GM12878 (cell line): ENCODE data around the gene CACNG4. TPM values are rescaled to one million over a fixed set of nuclear protein-coding genes. Genes with fewer than 3 reads are reported as not detected.
A peak's percentile ranks its signal among the peaks of the same experiment; 100 is the strongest.

Experiments used
- ATAC-seq: fragments of 200-7000 bp; cut with Tn5 transposase; 3 replicates; pipeline ENCODE4 v1.9.1; 2020; ENCODE audit warnings: mild to moderate bottlenecking, moderate library complexity
- BruUV-seq: library from RNA; stranded (reverse); fragments of 400-500 nt; replicated peaks from 2 replicates; lab custom pipeline; 2021; lab: Mats Ljungman, UMichigan
- CTCF ChIA-PET: fragments of 300-600 bp; sonication (Branson Sonifier 250); formaldehyde crosslinking; extraction: SDS; loops from one replicate; lab custom pipeline; 2021; ENCODE audit warnings: inconsistent platforms; lab: Yijun Ruan, JAX
- POLR2A ChIA-PET: fragments of 350-600 bp; formaldehyde crosslinking; extraction: SDS; loops from one replicate; lab custom pipeline; 2021; ENCODE audit warnings: inconsistent platforms; lab: Charles Lee
- RAD21 ChIA-PET: fragments of 300-600 bp; sonication (Branson Sonifier 250); formaldehyde crosslinking; loops from one replicate; lab custom pipeline; 2023; ENCODE audit warnings: antibody characterized with exemption; ENCODE audit not compliant: unreplicated experiment; lab: Charles Lee
- SMC1A ChIA-PET: fragments of 300-600 bp; sonication (Branson Sonifier 250); formaldehyde crosslinking; loops from one replicate; lab custom pipeline; 2023; ENCODE audit not compliant: unreplicated experiment, uncharacterized antibody; lab: Charles Lee
- DNase-seq: peaks from one replicate; pipeline ENCODE4 v3.0.0-alpha.2; 2011; ENCODE audit warnings: low read depth, low spot score
- FAIRE-seq: peaks from 3 replicates; lab custom pipeline; 2011; peaks lifted over from hg19 to GRCh38; lab: Jason Lieb, UNC
- H2AFZ ChIP-seq: 2 replicates; pipeline ENCODE4 v1.6.0; 2011; ENCODE audit warnings: low read depth, low read length, control low read depth; ENCODE audit not compliant: control insufficient read depth
- H3K27ac ChIP-seq: 2 replicates; pipeline ENCODE4 v1.5.1; 2011; ENCODE audit warnings: control low read depth; ENCODE audit not compliant: control insufficient read depth, insufficient read depth
- H3K27me3 ChIP-seq, 2 experiments: replicated peaks in 1 of 2; 2 replicates each; pipeline versions ENCODE4 v1.6.0 to v1.6.1; 2011; ENCODE audit warnings: low read length in 1 of 2; ENCODE audit not compliant: control insufficient read depth in 2 of 2, insufficient read depth in 2 of 2
- H3K36me3 ChIP-seq, 2 experiments: 2 replicates each; pipeline ENCODE4 v1.5.1; 2011; ENCODE audit warnings: low read length in 1 of 2; ENCODE audit not compliant: control insufficient read depth in 2 of 2, insufficient read depth in 2 of 2
- H3K4me1 ChIP-seq: 2 replicates; pipeline ENCODE4 v1.6.1; 2011; ENCODE audit warnings: mild to moderate bottlenecking, low read length, moderate library complexity, mixed read lengths; ENCODE audit not compliant: control insufficient read depth, insufficient read depth
- H3K4me2 ChIP-seq: 2 replicates; pipeline ENCODE4 v1.6.0; 2011; ENCODE audit warnings: control low read depth; ENCODE audit not compliant: control insufficient read depth, insufficient read depth
- H3K4me3 ChIP-seq: fragments of 200-600 bp; sonication (generic); 2 replicates; pipeline ENCODE4 v1.5.1; 2016
- H3K79me2 ChIP-seq: 2 replicates; pipeline ENCODE4 v1.6.0; 2011; ENCODE audit warnings: low read length; ENCODE audit not compliant: control insufficient read depth, insufficient read depth
- H3K9ac ChIP-seq: 2 replicates; pipeline ENCODE4 v1.8.0; 2011; ENCODE audit warnings: low read length, control low read depth, mixed read lengths; ENCODE audit not compliant: control insufficient read depth, insufficient read depth
- H3K9me3 ChIP-seq: replicated peaks from 3 replicates; pipeline ENCODE4 v1.5.1; 2011; ENCODE audit warnings: mild to moderate bottlenecking, low read length; ENCODE audit not compliant: control insufficient read depth, insufficient read depth
- H4K20me1 ChIP-seq: 2 replicates; pipeline ENCODE4 v1.6.0; 2011; ENCODE audit not compliant: control insufficient read depth, insufficient read depth
- ASH2L ChIP-seq: fragments of 300-600, 200-600 bp; sonication (generic); IDR thresholded peaks from 2 replicates; pipeline ENCODE4 v1.6.1; 2017; ENCODE audit warnings: low read depth, mild to moderate bottlenecking, borderline replicate concordance
- CREM ChIP-seq: IDR thresholded peaks from 2 replicates; pipeline ENCODE4 v1.6.1; 2014; ENCODE audit warnings: antibody characterized with exemption, low read depth
- MEF2B ChIP-seq: fragments of 450-650 bp; IDR thresholded peaks from 2 replicates; pipeline ENCODE4 v1.6.1; 2018; ENCODE audit warnings: mild to moderate bottlenecking, moderate library complexity; ENCODE audit not compliant: partially characterized antibody, poor library complexity, severe bottlenecking
- PAX5 ChIP-seq: IDR thresholded peaks from 2 replicates; pipeline ENCODE4 v1.6.1; 2011; ENCODE audit warnings: low read depth, low read length, borderline replicate concordance
- POLR2A ChIP-seq: IDR thresholded peaks from 2 replicates; pipeline ENCODE4 v1.6.1; 2011; ENCODE audit warnings: low read depth, mild to moderate bottlenecking, low read length
- RFX5 ChIP-seq: IDR thresholded peaks from 2 replicates; pipeline ENCODE4 v1.6.1; 2011; ENCODE audit warnings: low read depth, low read length, improper control_type of control experiment
- TAF1 ChIP-seq: IDR thresholded peaks from 2 replicates; pipeline ENCODE4 v1.6.1; 2011; ENCODE audit warnings: mild to moderate bottlenecking, low read depth, low read length, borderline replicate concordance
- TBL1XR1 ChIP-seq: IDR thresholded peaks from 2 replicates; pipeline ENCODE4 v1.6.1; 2012; ENCODE audit warnings: low read depth, low read length, improper control_type of control experiment
- WGBS: methylation state at CpG from one replicate; pipeline ENCODE4 v1.1.6; 2016; ENCODE audit warnings: low lambda C conversion rate; ENCODE audit not compliant: insufficient replicate concordance, insufficient coverage; ENCODE audit errors: missing lambda C conversion rate; 5-methylcytosine and 5-hydroxymethylcytosine counted together
- in situ Hi-C: fragments of 300-500 bp; cut with MboI; formaldehyde crosslinking; loops from 9 replicates; pipeline ENCODE4 v1.14.3; 2018; ENCODE audit warnings: mixed read lengths
- intact Hi-C: fragments of 100-400 bp; cut with micrococcal nuclease; formaldehyde crosslinking; loops from one replicate; pipeline ENCODE4 v1.14.2; 2022; ENCODE audit not compliant: unreplicated experiment
- polyA plus RNA-seq, 11 experiments: library from polyadenylated mRNA; depleted of rRNA in 4 of 11; unstranded in 6 of 11; stranded (reverse) in 5 of 11; fragments of >200 nt; fragmentation: Nextera tagmentation in 4 of 11; fragmentation: Illumina TruSeq in 1 of 11; extraction: Ambion mirVana in 4 of 11; extraction: Trizol in 1 of 11; gene quantifications; 1 replicate in 1 of 11; 2 replicates in 10 of 11; pipeline versions ENCODE4 v1.2.1 to v1.2.3, GENCODE V29; 2011 to 2016; ENCODE audit warnings: inconsistent platforms in 2 of 11, missing spikeins in 2 of 11, low read depth in 1 of 11
- total RNA-seq, 4 experiments: library from RNA; depleted of rRNA in 3 of 4; stranded (reverse); fragments of >200 nt in 3 of 4; fragmentation: Illumina TruSeq in 1 of 4; extraction: Trizol in 1 of 4; gene quantifications; 2 replicates each; pipeline versions ENCODE4 v1.2.1 to v1.2.3, GENCODE V29; 2013 to 2021
- TF ChIP-seq, protein P1 (sequence below): IDR thresholded peaks from 2 replicates; pipeline ENCODE4 v1.6.1; 2012; ENCODE audit warnings: low read depth, low read length, improper control_type of control experiment

CACNG4 gene
- total and polyA plus RNA-seq, 10 of the 15 experiments (the other 5 are each of a cell fraction or from before 2014, with no cell fraction given), result 0.08 TPM; not detected in 8

DNA sequence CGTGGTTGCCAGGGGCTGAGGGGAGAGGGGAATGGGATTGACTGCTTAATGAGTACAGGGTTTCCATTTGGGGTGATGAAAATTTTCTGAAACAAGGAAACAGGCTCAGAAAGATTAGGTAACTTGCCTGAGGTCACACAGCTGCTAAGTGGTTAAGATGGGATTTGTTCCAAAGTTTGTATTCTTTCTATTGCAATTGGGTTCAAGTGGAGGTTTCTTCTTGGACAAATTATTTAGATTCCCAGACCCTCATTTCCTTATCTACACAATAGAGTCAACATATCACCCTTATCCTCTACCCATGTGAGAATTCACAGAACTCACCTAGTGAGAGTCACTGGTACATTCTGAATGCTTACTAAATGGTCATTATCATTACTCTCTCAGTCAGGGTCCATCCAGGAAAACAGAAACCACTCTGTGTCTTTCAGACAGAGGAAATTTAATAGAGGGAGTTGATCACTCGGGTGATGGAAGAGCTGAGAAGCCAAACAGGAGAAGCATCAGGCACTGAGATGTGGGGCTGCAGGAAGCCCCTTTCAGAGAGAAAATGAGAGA, 22.6 kb downstream of the CACNG4 start:
- Histone ChIP-seq H3K27ac (no peak overlapping the region), H3K9ac (no peak overlapping the region), H3K9me3 (no peaks in the 10 kb centered on the region), H3K27me3 (peaks cover 0 to 5% of the 10 kb centered on the region in 2 experiments; a peak in 1 of 4 replicates), H3K36me3 (no peaks in the 10 kb centered on the region), H2AFZ (no peak overlapping the region), H3K4me3 (no peak overlapping the region), H4K20me1 (no peaks in the 10 kb centered on the region), H3K79me2 (no peaks in the 10 kb centered on the region), H3K4me2 (no peak overlapping the region), H3K4me1 (peaks cover 17% of the 10 kb centered on the region)
- POLR2A ChIA-PET, result interaction anchor here (0.5 kb wide), 1 partner anchor 410 kb away, joined by 7 read pairs; no protein-coding TSS in a partner anchor
- SMC1A ChIA-PET, result interaction anchor here (1.7 kb wide), 1 partner anchor 55 kb away, joined by 3 read pairs; no protein-coding TSS in a partner anchor
- CTCF ChIA-PET, result interaction anchor here (1.0 kb wide), 1 partner anchor 95 kb away, joined by 4 read pairs; no protein-coding TSS in a partner anchor
- FAIRE-seq (peak; percentile 13), ATAC-seq (no peak), DNase-seq (no peak)
- no TSS peak for BruUV-seq
- in situ Hi-C loops, result no loop called here
- RAD21 ChIA-PET, result no interaction called here
- WGBS, result 44% methylated on average over 2 of the region's 2 CpGs
- TF ChIP-seq CREM (no peak), ASH2L (no peak), TBL1XR1 (no peak), PAX5 (no peak), MEF2B (no peak), TAF1 (no peak), RFX5 (no peak), POLR2A (no peak)
- TF ChIP-seq, protein P1, sequence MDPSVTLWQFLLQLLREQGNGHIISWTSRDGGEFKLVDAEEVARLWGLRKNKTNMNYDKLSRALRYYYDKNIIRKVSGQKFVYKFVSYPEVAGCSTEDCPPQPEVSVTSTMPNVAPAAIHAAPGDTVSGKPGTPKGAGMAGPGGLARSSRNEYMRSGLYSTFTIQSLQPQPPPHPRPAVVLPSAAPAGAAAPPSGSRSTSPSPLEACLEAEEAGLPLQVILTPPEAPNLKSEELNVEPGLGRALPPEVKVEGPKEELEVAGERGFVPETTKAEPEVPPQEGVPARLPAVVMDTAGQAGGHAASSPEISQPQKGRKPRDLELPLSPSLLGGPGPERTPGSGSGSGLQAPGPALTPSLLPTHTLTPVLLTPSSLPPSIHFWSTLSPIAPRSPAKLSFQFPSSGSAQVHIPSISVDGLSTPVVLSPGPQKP, result no peak
- intact Hi-C loops, result no loop called here
